T-helper 22 cell (primary cell): ENCODE results near the gene BHMT2.

Source experiments
- DNase-seq: peaks from one replicate; pipeline ENCODE4 v3.0.0-alpha.2; 2020; ENCODE audit warnings: low read depth

BHMT2 gene, protein sequence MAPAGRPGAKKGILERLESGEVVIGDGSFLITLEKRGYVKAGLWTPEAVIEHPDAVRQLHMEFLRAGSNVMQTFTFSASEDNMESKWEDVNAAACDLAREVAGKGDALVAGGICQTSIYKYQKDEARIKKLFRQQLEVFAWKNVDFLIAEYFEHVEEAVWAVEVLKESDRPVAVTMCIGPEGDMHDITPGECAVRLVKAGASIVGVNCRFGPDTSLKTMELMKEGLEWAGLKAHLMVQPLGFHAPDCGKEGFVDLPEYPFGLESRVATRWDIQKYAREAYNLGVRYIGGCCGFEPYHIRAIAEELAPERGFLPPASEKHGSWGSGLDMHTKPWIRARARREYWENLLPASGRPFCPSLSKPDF

DNA sequence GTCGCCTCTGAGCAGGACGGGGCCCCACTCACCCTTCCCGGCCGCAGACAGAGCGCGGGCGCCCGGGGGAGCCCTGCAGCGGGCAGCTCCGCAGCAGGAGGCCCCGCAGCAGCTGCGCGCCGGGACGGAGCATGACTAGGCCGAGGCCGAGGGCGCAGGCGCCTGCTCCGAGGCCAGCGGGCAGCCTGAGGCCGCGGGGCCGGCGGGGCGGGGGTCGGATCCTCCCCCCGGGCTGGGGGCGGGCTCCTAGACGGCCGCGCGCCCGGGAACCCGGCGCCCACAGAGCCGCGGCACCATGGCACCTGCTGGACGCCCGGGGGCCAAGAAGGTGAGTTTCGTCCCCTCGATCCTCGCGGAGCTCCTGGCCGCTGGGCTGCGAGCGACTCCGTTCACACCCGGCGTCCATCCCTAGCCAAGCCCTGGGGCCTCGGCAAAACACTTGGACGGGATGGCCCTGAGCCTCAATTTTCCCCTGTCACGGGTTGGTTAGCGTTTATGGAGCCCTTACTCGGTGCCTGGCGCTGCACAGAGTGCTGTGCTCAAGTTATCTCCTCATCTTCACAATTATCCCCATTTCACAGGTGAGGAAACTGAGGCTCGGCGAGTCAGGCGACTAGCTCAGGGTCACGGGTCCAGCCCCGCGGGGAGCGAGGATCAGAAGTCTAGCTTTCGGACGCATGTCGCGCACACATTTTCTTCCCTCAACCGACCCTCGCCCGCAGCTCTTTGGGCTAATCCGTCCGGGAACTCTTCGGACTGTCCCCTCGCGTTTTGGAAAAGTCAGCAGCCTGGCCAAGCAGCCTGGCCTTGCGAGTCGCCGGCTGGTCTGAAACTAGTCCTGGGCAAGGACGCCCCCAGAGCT is at the start of gene BHMT2, which contains the start of gene DMGDH:
TSS of gene BHMT2 (plus strand) at position 280 of the 862 bp plus-strand sequence. CDS start at position 296, 16 bp downstream.
TSS of gene DMGDH (minus strand) at position 187 of the 862 bp plus-strand sequence. CDS start at position 133, 54 bp downstream.
- no peak for DNase-seq

DNA sequence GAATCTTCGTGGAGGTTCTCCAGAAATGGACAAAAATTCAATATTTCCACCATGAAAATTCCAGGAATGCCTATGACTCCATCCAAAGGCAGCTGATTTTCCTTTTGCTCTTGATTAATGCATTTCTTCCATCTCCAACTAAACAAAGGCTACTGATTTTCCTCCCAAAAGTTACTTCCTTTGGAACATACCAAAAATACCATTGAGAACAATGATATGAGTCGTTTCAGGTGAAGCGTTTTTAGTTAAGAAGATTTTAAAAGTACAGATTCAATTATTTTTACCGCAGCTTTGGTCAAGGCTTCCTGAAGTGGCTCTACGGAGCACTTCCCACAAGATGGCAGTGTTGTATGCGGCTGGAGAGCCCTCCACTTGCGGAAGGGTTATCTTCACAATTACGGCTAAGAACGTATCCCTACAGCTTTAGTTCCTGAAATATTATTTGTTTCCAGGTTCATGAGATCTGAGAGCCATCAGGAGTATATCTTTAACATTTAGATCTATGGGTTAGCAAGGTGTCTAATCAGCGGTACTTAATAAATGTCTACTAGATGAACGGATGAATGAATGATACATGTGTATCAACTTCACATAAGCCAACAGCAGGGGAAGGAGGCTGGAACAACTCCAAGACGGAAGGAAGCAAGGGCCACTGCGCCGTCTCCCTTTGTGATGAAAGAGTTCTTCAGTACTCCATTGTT is 48.6 kb upstream of the BHMT2 start:
- DNase-seq = no peak

DNA sequence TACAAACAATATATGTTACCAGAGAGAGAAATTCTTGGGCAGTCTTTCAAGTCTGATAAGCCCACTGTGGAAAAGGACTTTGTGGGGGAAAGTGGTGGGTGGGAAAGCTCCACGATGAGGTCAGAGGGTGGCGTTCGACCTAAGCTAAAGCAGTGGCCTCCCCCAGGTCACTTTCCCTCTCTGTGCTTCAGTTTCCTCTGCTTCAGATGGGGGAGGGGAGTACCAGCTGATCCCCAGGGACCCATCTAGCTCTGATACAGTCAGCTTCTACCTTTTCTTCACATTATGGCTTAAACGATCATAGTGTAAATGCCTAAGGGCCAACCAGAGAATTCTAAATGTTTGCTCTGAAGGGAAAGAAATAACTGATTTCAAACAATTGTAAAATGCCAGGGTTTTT is 47.8 kb upstream of the BHMT2 start:
- DNase-seq = no peak

DNA sequence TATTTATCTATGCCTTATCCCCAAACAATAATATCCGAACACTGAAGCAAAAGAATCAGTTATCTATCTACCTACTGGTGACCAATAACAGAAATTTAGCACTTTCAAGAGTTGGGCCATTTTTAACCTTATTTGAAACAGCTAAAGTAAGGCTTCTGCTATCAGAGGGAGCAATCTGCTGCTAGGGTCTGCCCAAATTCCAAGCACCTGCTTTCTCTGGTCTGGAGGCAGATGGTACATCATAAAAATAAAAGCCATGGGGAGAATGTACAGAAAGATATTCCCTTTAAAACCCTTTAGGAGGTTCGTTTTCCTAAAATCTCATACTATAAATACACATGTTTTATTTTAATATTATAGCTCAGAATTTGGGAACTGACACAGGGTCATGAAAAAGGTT is 46.8 kb upstream of the BHMT2 start:
- no peak for DNase-seq

DNA sequence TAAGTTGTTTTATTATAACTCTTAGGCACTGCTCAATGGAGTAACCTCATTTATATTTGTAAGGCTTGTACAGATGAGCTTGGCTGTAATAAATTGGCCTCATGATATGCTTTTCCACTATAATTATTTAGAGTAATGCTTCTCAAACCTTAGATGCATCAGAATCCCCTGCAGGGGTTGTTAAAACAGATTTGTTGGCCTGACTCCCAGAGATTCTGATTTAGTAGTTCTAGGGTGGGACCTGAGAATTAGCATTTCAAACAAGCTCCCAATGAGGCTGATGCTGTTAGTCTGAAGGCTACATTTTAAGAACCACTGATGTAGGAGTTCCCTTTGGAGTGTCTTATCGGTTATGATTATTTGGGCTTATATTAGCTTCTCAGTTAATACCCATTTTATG is 46.2 kb upstream of the BHMT2 start:
- DNase-seq = no peak

DNA sequence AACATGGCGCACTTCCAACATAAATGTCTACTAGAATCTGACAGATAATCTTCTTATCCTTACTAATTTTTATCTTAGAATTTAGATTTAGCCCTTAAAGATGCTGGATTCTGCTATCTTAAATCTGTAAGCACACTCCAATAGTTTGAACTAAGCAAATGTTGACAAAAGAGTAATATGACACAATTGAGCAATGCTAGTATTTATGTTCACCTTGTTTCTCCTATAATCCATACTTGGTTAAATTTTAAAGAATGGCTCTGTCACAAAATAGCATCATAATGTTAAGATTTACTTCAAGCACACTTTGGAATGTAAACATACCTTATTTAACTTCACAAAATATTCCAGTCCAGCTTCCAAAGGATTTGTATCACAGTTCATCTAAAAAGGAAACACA is 45.6 kb upstream of the BHMT2 start:
- no peak for DNase-seq

DNA sequence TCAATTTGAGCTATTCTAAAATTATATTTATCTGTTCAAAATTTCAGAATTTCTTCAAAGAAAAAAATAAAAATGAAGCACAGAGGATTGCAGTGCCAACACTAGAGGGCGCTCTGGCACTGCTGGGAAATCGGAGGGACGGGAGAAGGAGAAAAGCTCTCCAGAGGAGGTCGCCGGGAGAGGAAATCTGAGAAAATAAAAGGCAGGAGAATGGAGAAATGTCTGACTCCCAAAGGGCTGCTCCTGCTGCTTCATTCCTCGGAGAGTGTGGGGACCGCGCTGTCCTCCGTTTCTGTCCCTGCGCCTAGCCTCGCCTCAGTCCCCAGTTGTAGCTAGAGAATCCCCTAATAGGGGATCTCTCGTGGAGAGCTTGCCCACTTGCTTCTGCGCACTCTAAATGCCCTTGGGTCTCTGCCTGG is 44.5 kb upstream of the BHMT2 start:
- DNase-seq = no peak

DNA sequence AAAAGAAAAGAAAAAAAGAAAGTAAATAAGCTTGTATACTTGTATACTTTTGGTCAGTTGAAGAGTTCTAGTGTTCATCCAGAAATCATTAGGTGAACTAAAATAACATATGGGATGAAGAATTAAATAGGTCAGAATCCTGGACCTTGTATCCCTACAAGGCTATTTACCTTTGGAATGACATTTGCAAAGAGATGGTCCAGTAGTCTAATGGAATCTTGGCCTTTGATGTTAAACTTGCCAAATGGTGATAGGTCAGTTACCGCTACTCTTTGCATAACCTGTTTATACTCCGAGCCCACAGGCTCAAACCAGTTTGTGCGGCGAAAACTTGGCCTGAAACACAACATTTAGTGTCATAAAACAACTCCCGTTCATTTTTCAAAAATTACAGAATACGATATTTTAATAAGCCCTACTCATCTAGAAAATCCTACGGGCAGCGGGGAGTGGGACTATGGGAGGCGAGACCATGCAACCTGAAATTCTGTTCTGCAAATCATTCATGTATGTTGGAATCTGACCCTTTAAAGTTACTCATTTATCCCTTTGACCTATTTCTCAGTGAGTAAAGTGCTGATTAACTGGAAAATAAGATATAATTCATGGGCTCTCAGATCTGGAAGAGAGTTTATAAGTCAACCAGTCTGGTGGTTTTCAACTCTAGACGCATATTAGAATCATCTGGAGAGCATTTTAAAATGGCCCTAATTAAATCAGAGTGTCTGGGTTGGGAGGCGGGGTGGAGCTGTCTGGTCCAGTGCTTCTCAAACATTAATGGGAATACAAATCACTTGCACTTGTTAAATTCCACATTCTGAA is 38.7 kb upstream of the BHMT2 start:
- DNase-seq = no peak

DNA sequence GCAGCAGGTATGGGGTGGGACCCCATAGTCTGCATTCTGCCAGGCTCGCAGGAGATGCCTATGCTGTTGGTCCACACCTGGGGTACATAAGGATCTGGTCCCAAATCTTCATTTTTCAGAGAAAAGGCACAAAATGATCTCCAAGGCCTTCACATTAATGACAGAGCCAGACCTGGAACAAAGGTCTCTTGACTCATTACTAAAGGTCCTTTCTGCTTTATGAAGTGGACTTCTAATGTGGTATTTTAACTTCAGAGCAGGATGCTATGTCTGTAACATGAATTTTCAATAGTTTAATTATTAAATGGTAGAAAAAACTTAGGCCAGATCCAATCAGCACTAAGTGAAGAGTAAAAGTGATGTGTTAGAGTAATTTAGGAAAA is 38.1 kb upstream of the BHMT2 start:
- no peak for DNase-seq

DNA sequence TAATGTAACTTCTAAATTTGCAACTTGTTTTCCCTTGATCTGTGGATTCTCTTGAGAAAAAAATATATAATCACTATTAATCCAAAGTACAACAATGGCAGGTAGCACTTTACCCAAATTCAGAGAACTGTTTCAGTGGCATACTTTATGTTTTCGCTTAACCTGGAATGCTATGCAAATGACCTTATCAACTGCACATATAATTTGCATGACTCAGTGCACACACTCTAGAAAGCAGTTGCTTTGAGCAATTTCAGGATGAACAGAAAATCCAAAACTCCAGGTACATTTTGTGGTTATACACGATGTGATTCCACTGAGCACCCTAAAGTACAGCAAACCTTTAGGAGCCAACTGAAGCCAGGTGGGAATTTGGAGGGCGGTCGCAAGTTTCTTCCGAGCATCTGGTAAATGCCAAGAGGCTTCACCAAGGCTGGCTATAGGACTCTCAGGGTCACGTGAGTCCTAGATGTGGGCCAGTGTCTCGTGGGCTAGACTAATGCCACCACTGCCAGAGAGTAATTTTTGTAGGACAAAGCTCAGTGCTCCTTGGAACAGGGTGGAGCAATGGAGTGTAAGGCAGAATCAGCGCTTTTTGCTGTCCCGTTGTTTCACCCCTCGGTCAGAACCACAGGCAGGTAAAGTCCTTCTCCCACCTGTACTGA is 37.4 kb upstream of the BHMT2 start:
- no peak for DNase-seq

DNA sequence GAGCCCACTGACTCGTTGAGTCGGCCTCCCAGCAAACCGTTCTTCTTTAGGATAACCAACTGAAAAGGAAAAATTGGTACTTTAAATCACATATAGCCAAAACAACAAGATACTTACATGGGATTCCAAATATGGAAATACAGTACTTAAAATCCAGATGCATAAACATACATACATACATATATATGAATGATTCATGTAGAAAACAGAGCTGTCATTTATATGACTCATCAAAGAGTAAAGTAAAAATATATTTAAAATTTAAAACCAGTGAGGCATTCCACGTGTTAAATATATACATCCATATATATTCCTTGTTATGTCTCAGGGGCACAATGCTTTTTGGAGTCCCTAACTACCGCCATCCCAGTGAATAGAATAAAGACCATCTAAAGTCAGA is 36.8 kb upstream of the BHMT2 start:
- no peak for DNase-seq

DNA sequence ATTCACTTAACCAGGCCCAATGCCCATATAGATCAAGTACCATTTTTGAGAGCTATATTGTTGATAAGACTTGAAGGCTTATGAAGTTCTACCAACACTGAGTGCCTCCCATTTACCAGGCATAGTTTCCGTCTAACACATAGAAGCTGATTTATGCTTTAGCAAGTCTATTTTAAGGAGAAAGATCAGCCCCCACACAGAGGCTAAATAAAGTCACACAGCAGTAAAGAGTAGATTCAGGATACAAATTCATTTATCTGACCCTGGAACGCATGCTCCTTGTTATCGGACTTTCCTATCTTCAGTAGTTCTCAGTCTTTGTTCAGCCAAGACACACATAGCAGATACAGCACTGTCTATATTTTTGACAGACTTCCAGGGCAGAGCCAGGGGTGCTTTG is 34.3 kb upstream of the BHMT2 start:
- DNase-seq = no peak

DNA sequence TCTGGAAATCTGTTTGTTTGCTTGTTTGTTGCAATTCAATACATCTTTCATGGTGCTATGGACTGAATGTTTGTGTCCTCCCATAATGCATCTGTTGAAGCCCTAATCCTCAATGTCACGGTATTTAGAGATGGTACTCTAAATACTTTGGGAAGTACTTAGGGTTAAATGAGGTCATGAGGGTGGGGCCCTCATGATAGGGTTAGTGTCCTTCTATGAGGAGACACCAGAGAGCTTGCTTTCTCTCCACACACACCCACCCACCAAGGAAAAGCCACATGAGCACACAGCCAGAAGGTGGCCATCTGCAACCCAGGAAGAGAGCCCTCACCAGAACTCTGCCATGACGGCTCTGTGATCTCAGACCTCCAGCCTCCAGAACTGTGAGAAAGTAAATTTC is 32.8 kb upstream of the BHMT2 start:
- DNase-seq = no peak

DNA sequence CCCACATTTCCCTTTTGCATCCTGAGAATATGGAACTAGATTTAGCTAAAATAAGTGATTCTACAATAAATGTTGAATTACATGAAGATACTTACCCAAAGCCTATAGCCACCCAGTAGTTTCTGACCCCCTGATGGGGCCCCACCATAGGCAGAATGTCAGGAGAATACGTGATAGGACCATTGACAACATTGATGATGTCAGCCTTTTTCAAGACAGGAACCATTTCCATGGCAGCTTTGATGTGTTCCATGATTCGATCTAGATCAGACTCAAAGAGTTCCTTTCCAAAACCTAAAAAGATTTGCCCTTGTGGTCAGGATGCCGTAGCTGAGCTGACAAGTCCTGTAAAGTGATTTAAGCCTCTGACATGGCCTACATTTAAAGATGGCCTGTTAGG is 27.4 kb upstream of the BHMT2 start:
- no peak for DNase-seq

DNA sequence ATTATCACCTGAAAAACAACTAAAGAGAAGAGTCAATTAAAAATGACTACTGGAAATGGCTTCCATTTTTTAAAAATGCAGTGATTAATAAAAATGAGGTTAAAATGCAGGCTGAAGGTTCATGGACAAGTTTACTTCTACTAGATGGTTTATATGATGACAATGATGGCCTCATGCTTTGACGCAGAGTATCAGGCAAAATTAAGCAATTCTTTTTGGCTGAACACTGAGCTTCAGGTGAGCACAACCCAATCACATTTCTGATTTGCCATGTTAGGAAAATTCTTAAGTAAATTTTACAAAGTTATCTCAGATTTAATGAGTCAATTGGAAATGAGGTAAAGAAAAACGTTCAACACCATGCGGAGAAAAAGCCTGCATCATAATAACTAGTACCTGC is 22.4 kb upstream of the BHMT2 start:
- DNase-seq = no peak

DNA sequence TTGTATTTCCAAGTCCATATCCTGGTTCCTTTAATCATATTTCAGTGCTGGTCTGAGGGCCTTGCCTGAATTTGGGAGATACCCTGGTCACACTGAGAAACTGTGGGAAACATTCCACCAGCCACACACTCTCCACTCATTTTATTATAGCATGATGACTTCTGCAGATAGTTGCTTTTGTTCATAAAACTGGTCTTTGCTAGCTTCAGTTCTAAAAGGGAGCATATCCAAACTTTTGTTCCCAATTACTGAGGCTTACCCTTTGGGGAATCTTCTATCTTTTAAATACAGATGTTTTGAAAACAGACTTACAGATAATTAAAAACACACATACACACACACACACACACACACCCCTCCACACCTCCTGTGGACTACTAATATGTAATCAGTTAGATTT is 21.1 kb upstream of the BHMT2 start:
- no peak for DNase-seq

DNA sequence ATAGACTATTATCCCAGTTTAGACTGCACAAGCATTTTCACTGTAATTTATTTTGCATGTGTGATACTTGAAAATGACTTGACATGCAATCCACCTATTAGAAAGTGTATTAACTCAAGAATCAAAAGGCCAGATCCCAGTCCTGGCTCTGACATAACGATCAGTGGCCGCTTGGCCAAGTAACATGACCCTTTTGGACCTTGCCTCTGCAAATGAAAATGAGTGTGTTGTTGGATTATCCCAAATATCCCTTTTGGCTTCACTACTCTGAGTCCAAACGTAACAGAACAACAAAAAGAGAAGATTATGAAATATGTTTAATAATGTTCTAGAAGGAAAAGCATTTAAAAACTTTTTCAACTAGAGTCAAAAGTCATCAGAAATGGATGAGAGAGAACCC is 19.1 kb upstream of the BHMT2 start:
- no peak for DNase-seq

DNA sequence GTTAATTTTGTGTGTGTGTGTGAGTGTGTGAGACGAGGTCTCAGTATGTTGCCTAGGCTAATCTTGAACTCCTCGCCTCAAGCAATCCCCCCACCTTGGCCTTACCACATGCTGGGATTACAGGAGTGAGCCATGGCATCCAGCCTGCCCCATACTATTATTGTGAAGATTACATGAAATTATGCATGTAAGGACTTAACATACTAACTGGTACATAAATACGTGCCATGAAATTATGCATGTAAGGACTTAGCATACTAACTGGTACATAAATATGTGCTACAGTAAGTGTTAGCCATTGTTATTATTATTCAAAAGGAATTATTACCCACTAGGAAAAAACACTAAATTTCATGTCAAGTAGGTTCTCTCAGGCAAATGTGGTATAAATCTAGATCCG is 16.2 kb upstream of the BHMT2 start:
- no peak for DNase-seq

DNA sequence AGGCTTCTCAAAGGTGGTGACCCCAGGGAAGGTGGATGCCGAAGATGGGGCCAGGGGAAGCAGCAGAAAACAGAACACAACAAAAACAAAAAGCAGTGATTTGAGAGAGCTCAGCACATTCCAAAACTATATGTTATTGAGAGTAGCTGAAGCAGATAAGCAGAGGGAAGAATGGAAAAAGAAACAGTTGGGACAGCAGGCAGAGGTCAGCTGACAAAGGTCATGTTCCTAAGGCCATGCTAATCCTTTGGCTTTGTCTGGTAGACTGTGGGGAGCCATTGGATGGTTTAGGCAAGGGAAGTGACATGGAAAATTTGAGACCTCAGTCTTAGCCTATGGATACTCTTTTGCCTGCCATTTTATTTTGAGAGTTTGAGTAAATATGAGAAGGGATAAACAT is 14.6 kb upstream of the BHMT2 start:
- no peak for DNase-seq

DNA sequence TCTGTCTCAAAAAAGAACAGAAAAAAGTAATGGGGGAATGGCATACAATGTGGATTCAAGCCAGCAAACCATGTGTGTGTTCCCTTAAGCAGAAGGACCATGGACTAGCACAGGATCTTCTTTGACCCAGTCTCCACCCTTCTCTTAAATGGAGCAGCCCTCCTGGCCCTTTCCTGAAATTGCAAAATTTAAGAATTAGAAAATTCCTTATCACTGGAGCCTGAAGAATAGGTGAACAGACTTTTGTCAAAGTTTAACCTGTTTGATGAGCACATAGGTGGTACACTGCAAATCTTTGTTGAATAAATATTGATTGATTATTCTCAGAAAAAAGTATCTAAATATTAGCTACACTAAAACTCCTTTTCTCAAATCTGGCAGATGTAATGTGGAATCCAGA is 12.7 kb upstream of the BHMT2 start:
- DNase-seq = no peak

DNA sequence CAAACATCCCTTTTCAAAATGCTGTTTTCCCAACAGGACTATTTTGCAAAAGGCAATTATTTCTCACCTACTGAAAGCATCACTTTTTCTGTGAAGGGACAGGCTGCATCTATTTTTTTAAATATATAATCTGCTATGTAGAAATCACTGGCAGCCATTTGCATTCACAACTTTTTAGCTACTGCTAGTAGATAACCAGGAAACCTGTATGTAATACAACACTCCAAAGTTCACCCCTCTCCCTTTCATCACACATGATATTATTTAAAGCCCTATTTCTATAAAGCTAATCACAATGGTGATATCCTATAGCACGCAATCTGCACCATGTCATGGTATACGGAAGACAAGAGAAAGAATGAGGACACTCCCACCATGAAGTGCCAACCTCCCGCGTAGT is 9.9 kb upstream of the BHMT2 start:
- DNase-seq = no peak
